Measurements from ENCODE around the gene DPP7.

DNA sequence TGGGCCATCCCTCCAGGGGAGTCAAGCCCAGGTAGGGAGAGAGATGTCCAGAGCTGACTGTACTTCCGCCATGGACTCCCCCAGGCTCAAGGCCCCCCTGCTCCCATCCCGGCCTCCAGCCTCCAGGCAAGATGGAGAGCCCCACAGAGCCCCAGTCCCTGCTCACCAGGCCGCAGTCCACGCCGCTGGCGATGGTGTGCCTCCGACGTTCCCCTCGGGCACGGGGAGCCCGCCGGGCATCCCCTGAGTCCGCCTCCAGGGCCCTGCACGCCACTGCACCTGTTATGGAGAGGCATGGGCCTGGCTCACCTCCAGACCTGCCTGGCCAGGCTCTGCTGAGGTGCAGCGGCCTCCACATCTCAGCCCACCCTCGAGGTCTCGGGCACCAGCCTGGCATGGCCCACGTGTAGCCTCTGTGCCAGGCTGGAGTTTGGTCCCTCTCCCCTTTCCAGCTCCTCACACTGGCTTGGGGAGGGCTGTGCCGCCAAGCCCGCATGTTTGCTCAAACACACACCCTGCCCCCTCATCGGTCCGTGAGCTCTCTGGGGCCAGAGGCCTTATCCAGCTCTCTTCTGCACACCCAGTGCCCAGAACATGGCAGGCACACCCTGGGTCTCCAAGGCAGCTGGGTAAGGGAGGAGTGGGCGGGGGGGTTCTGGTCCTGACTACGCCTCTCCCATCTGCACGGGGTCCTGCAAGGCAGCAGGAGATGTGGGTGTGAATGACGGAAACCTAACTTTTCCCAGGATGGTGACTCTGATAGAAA lies 48.3 kb downstream of the DPP7 start:
- TF ChIP-seq EED (IDR thresholded peaks at IDR 0.05; ENCODE audit: low read depth): no peak
- TF ChIP-seq, protein P1, sequence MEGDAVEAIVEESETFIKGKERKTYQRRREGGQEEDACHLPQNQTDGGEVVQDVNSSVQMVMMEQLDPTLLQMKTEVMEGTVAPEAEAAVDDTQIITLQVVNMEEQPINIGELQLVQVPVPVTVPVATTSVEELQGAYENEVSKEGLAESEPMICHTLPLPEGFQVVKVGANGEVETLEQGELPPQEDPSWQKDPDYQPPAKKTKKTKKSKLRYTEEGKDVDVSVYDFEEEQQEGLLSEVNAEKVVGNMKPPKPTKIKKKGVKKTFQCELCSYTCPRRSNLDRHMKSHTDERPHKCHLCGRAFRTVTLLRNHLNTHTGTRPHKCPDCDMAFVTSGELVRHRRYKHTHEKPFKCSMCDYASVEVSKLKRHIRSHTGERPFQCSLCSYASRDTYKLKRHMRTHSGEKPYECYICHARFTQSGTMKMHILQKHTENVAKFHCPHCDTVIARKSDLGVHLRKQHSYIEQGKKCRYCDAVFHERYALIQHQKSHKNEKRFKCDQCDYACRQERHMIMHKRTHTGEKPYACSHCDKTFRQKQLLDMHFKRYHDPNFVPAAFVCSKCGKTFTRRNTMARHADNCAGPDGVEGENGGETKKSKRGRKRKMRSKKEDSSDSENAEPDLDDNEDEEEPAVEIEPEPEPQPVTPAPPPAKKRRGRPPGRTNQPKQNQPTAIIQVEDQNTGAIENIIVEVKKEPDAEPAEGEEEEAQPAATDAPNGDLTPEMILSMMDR (IDR thresholded peaks at IDR 0.05 in 2 of 3, conservative IDR thresholded peaks at IDR 0.05 in 1 of 3; ENCODE audit: control insufficient read depth in 2 of 3, extremely low read depth in 1 of 3, insufficient read depth in 1 of 3, low read depth in 3 of 3, low read length in 3 of 3): no peak
- TF ChIP-seq MTA2 (IDR thresholded peaks at IDR 0.05; ENCODE audit: low read depth): no peak
- TF ChIP-seq POLR2AphosphoS5 (IDR thresholded peaks at IDR 0.05; ENCODE audit: low read length): no peak
- TF ChIP-seq SP1 (IDR thresholded peaks at IDR 0.05; ENCODE audit: low read depth, low read length): no peak
- TF ChIP-seq PAX8 (IDR thresholded peaks at IDR 0.05): no peak
- TF ChIP-seq FOXM1 (IDR thresholded peaks at IDR 0.05; ENCODE audit: low read depth, low read length): no peak
